M059J (cell line): Measurements from ENCODE around the gene CCDC85B. TPM values are rescaled to one million over a fixed set of nuclear protein-coding genes. Genes with fewer than 3 reads are reported as not detected.

ENCODE experiments used
- DNase-seq: peaks from one replicate; pipeline ENCODE4 v3.0.0-alpha.2; 2012; ENCODE audit warnings: low read depth
- total RNA-seq: library from RNA; depleted of rRNA; stranded (reverse); fragments of >200 nt; shearing (Covaris generic); gene quantifications from 2 replicates; pipeline ENCODE4 v1.2.3, GENCODE V29; 2014

The CCDC85B gene
- total RNA-seq, 1 experiment from 2014 or later = 95.3 TPM

DNA sequence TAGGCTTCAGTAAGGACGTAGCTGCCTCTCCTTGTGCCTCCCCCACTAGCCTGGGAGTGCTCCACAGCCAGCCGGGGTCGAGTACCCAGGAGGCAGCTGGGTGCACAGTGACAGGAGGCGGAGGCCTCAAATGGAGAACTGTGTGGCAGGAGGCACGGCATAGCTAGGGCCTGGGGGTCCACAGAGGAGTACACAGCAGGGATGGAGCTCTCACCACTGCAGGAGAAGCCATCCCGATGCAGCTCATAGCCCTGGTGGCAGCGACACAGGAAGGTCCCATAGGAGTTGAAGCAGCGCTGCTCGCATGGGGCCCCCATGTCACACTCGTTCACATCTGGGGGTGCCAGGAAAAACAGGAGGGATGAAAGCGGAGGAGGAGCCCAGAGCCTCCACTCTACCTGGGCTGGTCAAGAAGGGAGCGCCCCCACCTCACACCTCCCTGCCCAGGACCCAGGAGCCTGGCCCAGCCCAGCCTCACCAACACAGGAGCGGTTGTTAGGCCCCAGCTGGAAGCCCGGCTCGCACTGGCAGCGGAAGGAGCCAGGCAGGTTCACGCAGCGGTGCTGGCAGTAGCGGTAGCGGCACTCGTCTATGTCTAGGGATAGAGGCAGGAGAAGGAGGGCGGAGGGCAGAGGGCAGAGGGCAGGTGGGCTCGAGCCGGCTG is 20.7 kb upstream of the CCDC85B start:
- DNase-seq = no peak

DNA sequence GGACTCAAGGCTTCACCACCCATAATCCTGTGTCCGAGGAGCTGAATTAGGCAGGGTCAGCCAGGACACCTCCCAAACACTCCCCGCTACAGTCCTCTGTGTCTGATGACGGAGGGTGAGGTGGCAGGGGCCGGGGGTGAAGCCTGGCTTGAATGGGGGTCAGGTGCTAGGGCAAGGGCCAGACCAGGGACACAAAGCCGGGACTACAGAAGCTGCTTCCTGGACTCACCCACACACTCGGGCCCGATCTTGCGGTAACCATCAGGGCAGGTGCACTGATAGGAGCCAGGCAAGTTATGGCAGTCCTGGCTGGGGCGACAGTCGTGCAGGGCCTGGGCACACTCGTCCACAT is 20.2 kb upstream of the CCDC85B start:
- no peak for DNase-seq

DNA sequence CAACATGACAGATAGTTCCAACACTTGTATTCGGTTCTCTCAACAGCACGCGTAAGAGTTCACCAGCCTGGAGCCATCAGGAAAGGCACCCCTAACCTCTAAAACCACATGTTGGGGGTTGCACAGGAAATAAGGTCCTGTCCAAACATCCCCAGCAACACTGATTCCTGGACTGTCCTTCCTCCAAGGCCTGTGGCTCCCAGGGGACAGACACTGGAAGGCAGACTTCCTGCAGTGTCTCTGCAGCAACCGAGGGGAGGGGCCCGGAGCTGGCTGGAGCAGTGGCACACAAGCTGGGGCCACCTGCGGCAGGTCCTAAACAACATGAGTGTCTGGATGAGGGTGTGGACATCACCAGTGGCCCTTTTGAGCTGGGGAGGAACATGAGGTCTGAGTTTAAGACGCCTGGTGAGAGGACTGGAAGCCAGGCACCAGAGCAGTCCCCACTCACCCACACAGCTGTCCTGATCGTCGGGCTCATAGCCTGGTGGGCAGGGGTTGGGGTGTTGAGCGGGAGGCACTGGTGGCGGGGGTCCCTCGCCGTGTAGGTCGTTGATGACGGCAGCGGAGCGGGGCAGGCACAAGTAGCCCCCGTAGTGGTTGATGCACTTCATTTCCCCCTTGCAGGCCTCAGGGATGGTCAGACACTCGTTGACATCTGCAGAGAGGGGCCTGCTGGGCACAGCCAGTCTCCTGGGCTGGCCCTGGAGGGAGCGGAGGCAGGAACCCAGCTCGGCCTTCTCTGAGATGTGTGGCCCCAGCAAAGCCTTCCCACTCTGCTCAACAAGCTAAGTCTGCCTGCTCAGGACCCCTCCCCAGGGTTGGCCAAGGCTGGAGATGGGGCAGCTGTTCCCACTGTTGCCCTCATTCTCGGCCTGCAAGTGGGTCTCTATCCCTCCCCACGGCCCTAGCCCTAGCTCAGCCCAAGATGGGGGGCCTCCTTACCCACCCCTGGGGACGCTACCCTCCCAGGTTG is 19.5 kb upstream of the CCDC85B start:
- peak; percentile 29 for DNase-seq

DNA sequence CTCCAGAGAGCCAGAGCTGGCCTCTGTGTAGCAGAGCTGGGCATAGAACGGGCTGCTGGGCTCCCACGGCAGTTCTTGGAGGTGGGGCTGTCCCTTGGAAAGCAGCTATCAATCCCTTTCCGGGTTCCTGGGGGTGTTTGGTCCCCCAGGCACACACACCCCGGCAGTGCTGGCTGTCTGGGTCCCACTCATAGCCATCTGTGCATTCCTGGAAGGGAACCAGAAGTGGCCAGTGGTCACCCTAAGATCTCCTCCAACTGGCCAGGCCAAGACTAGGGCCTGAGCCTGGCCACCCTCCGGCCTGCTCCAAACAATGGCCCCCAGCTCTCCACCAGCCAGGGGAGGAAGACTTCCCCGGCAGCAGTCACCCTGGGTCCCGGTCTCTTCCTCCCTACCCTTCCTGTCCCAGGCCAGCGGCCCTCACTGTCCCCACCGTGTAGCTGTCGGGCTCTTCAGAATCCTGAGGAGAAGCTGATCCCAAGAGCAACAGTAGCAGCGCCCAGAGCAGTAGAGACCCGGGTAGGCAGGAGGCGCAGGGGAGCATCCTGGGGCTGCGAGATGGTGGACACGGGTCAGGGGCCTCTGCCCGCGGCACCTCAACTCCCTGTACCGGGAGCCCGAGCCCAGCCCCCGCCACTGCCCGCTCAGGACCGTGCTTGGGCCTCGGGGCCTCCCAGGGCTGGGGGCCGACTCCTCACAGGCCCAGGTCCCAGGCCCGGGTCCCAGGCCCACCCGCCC is 18.5 kb upstream of the CCDC85B start:
- DNase-seq = no peak

GRCh38 chr11:65872586-65873317 is 17.7 kb upstream of the CCDC85B start, which contains the start of gene EFEMP2:
TSS of gene EFEMP2 (minus strand) at chr11:65872800. CDS start at chr11:65872354, 446 bp downstream.
- DNase-seq = peak; percentile 23

DNA sequence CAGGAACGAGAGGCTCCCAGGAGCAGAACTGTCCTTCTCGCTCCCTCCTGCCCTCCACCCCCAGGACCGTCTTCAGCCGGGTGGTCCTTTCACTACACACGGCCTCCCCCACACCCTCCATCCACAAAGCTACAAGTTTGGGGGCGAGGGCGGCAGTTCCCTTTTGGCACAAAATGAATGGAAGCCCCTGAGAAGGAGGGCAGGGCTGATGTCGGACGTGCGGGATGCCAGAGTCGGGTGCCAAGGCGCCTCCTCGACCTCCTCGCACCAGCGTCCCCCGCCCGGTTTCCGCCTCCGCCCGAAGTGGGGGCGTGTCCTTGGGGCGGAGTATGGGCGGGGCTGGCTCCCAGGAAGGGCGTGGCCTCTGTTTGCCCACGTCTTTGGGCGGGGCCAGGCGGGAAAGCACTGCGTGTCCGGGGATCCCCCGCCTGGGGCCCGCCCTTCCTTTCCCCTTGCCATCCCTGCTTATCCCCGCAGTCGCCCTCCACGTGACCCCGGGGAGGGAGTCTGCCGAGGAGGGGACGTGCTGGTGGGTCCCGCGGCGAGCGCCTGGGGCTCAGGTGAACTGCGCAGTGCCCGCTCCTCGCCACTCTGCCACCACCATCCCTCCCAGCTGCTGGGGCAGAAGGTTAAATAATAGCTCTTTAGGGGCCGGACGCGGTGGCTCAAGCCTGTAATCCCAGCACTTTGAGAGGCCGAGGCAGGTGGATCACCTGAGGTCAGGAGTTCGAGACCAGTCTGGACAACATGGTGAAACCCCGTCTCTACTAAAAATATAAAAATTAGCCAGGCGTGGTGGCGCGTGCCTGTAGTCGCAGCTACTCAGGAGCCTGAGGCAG is 16.9 kb upstream of the CCDC85B start:
- peak; percentile 87 for DNase-seq

- no peak for DNase-seq
Observed at GRCh38 chr11:65879617-65880016, 10.9 kb upstream of the CCDC85B start, which contains the start of gene CTSW. TSS of gene CTSW (plus strand) at chr11:65879837. CDS start at chr11:65879855, 18 bp downstream.

GRCh38 chr11:65880027-65880426 is 10.4 kb upstream of the CCDC85B start:
- DNase-seq = no peak

DNA sequence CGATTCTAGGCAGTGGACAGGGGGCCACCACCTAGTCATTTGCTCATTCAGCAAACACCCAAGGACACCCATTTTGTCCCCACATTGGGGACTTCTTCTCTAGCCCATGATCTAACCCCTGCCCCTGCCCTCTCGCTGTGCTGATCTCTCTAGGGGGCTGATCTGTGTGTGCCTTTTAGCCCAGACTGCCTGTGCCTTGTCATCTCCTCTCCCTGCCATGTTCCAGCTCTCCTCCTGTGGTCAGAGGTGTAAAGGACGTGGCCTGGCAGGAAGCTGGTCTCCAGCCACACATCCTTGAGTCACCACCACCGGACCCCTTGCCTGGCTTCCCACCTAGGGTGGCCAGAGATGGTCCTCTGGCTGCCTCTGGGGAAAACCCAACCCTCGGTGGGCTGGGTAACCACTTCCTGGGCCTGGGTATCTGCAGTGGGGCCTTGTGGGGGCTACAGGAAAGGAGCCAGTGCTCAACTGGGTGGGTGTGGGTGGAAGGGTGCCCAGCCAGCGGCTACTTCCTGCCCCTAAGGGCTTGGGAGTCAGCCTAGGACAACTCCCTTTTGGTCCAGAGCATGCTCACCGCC is 9.5 kb upstream of the CCDC85B start:
- peak; percentile 88 for DNase-seq

DNA sequence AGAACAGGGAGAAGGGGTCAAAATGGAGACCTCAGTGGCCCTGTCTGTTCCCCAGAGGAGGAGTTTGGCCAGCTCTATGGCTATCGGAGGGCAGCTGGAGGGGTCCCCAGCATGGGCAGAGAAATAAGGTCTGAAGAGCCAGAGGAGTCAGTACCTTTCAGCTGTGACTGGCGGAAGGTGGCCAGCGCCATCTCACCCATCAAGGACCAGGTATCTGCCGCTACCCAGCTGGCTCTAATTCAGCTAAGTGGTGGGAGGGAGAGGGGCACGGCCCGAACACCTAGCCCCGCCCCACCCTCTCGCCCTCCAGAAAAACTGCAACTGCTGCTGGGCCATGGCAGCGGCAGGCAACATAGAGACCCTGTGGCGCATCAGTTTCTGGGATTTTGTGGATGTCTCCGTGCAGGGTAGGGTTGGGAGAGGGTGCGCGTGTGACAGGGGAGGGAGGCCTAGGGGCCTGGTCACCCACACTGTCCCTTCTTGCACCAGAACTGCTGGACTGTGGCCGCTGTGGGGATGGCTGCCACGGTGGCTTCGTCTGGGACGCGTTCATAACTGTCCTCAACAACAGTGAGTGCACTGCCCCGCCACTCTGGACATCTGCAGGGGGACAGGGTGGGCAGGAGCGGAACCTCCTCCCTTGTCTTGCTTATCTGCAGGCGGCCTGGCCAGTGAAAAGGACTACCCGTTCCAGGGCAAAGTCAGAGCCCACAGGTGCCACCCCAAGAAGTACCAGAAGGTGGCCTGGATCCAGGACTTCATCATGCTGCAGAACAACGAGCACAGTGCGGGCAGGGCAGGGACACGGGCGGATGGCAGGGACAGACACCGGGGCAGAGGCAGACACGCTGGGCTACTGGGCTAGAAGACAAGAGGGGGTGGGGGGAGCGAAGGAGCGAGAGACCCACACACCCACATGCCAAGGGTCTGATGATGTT is 8.1 kb upstream of the CCDC85B start:
- no peak for DNase-seq

GRCh38 chr11:65883058-65883761 is 7.3 kb upstream of the CCDC85B start:
- no peak for DNase-seq

- no peak for DNase-seq
Observed at GRCh38 chr11:65883786-65884715, 6.4 kb upstream of the CCDC85B start.

- DNase-seq = peak; percentile 71
Observed at GRCh38 chr11:65884716-65885092, 5.8 kb upstream of the CCDC85B start.

GRCh38 chr11:65885231-65885630 is 5.2 kb upstream of the CCDC85B start:
- DNase-seq = no peak

- DNase-seq = no peak
Observed at GRCh38 chr11:65885808-65886536, 4.5 kb upstream of the CCDC85B start.
